ENCODE results near the gene PCDHB3.
"Not testable (repeated sequence)": the region's sequence is repeated elsewhere in the genome, so short reads cannot be mapped to it uniquely, and the experiment has no call there.

PCDHB3 gene

DNA sequence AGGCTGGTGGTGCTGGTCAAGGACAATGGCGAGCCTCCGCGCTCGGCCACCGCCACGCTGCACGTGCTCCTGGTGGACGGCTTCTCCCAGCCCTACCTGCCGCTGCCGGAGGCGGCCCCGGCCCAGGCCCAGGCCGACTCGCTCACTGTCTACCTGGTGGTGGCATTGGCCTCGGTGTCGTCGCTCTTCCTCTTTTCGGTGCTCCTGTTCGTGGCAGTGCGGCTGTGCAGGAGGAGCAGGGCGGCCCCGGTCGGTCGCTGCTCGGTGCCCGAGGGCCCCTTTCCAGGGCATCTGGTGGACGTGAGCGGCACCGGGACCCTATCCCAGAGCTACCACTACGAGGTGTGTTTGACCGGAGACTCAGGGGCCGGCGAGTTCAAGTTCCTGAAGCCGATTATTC lies 37.1 kb downstream of the PCDHB3 start:
- not testable (repeated sequence) for DNase-seq

GRCh38 chr5:141149812-141150211 lies 49.5 kb downstream of the PCDHB3 start, which contains the start of gene PCDHB6:
PCDHB6 (plus strand) TSS chr5:141150057; CDS start chr5:141150258, 201 bp downstream.
- peak in 1 of 2 donors; percentile 1 for DNase-seq

GRCh38 chr5:141150224-141150992 lies 50.1 kb downstream of the PCDHB3 start:
- no peak for DNase-seq

DNA sequence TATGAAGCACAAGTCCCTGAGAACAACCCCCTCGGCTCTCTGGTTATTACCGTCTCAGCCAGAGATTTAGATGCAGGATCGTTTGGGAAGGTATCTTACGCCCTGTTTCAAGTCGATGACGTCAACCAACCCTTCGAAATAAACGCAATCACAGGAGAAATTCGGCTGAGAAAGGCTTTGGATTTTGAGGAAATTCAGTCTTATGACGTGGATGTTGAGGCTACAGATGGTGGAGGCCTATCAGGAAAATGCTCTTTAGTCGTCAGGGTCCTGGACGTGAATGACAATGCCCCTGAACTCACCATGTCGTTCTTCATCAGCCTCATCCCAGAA lies 50.7 kb downstream of the PCDHB3 start:
- no peak for DNase-seq

GRCh38 chr5:141151632-141152031 lies 51.4 kb downstream of the PCDHB3 start:
- DNase-seq = not testable (repeated sequence)

- DNase-seq = not testable (repeated sequence)
These were observed 51.8 kb downstream of the PCDHB3 start for GRCh38 chr5:141152096-141152495.

Measured in CD4-positive, alpha-beta T cell treated with Interferon alpha-2 for 1 hour (primary cell).